ENCODE data around the gene C19orf33.

C19orf33 gene

GRCh38 chr19:38277969-38278680 is 25.9 kb upstream of the C19orf33 start:
- DNase-seq: no peak

DNA sequence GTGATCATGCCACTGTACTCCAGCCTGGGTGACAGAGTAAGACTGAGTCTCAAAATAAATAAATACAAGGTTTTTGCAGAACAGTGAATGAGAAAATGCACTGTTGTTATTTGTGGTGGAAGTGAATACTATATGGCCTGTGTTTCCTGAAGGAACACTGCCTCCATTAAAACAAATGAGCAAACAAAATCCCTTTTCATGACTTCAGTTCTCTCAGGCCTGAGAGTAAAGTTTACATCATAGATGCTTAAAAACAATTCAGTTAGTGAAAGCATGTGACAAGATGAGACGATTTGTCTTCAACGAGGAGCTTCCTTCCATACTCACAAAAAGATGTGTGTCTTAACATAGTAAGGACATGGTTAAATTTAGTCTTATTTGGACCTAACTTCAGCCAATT is 25.3 kb upstream of the C19orf33 start:
- DNase-seq: no peak

DNA sequence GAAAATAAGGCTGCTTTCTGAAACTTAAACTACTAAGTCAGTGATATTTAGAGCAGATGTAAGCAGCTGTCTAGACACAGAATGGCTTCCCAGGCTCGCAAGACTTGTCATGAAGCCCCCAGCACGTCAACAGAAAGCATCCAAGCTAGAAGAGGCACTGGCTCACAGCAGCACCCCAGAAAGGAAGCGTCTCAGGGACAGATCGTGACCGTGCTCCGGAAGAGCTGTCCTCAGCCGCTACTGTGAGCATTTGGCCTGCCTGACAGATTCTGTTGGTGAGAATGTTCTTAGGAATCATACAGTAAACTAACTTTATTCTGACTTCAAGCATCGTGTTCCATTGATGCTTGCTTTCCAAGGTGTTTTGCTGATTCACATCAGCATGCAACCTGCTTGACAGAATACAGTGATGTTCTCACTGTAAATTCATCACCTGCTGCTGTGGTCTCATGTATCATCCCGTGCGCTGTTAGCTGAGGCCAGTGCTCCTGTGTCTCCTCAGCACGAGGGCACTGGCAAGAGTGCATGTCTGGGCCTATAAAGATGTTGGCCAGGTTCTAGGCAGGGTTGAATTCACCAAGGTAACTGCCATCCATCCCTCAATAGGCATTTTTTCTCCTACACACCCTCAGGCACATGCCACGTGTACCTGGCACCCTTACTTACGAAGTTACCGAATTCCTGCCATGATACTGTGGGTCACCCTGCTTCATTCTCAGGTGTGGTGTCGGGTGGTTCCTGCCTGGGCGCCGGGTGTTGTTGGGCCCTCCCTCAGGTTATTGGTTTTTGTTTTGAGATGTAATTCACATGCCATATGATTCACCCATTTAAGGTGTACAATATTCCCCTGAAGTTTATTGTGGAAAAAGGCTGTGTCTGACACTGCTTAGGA is 23.8 kb upstream of the C19orf33 start:
- DNase-seq: no peak

DNA sequence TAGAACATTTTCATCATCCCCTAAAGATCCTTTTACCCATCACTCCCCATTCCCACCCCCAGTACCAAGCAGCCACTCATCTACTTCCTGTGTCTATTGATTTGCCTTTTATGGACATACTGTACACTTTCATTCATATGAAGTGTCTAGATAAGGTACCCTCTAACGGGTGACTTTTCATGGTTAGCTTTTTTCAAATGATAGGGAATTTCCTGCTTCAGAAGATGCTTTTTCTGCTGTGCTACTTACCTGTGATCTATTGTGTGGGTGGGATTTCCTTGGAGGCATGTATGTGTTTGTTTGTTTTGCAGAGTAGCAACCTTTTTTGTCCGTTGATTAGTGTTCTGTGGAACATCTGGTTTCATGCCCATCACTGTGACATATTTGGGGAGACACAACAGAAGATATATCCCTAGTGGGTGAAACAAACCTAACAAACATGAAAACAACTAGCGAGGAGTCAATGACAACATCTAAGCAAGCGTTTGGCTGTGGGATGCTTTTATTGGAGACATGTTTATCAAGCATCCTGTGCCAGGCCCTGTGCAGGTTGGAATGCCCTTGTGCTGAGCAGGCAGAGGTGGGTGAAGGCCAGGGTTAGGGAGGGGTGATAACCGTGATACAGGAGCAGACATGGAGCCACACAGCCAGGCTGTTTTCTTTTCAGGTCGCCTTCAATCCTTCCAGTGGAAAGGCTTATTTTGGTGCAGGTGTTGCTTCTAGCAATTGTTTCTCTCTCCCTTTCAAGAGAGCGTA is 22.1 kb upstream of the C19orf33 start:
- no peak for DNase-seq

DNA sequence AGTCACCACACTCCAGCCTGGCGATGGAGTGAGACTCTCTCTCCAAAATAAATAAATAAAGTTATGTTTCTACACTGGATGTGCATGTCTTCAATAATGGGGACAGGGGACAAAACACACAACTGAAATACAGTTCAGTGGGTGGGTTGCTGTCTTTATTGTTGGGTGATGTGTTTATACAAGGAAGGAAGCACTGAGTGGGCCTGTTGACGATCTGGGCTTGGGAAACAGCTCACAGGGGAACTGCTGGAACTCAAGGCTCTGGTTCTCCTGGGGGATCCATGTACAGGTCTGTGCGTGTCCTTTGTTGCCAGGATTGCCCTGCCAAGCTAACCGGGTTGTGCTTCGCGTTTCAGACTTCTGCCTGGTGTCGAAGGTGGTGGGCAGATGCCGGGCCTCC is 20.8 kb upstream of the C19orf33 start:
- DNase-seq: no peak

DNA sequence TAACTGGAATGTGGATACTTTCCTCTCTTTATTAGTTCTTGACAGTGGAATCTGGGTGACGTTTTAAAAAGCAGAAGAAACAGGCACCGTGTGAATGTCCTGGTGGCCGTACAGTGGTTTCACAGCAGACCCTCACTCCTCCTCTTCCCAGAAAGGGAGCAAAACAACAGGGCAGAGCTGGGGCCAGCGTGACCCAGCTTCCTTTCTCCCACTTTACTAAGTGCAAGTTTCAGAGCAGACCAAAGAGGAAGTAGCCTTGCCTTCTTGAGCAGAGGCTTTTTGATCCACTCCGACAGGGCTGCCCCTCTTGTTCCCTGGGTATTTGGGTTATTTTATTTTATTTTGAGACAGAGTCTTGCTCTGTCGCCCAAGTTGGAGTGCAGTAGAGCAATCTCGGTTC is 19.6 kb upstream of the C19orf33 start:
- no peak for DNase-seq

DNA sequence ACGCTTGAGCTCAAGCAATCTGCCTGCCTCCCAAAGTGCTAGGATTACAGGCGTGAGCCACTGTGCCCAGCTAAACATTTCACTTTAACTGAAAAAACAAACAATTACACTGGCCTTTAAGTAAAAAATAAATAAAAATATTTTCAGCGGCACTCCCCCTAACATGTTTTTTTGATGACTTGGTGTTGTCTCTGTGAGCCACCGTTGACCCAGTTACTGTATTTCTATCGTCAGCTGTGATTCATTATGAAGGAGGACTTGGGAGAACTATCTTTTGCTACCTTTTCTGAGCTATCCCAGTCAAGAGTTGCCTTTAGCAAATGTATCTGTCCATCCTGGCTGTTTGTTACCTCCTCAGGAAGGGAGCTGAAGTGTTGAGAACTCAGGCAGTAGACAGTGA is 18.5 kb upstream of the C19orf33 start:
- no peak for DNase-seq

- no peak for DNase-seq
Measured at GRCh38 chr19:38287604-38288003, 16.4 kb upstream of the C19orf33 start.

DNA sequence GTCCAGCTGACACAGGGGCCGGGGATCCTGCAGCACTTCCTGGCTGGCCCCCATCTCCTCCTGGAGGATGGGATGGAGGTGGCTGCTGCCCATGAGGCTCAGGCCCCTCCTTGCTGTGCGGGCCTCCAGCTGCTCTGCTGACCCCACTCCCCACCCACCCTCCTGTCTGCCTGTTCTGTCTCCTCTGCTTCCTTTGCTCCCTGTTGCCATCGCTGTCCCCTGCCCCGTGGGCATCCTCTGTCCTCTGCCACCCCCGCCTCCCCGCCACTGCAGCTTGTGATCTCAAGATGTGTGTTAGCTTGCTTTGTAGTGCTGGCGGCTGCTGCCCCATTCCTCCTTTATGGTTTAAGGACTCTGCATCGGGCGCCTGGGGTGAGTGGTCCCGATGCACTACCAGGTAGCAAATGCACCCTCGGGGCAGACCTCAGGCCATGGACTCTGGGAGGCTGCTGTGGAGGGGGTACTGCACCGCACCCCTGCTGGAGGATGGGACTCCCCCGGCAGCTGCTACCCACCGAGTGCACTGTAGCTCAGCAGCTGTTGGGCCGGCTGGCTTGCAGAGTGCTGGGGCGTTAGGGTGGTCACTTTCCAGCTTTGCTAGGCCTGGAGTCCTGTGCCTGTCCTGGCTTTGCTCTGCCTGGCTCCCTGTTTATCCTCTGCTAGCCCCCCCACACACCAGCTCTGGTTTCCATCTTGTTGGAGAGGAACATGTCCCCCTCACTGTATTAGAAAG is 15.8 kb upstream of the C19orf33 start:
- DNase-seq: no peak

GRCh38 chr19:38289955-38290354 is 14.1 kb upstream of the C19orf33 start:
- DNase-seq: no peak

GRCh38 chr19:38290631-38291147 is 13.4 kb upstream of the C19orf33 start:
- DNase-seq: no peak

DNA sequence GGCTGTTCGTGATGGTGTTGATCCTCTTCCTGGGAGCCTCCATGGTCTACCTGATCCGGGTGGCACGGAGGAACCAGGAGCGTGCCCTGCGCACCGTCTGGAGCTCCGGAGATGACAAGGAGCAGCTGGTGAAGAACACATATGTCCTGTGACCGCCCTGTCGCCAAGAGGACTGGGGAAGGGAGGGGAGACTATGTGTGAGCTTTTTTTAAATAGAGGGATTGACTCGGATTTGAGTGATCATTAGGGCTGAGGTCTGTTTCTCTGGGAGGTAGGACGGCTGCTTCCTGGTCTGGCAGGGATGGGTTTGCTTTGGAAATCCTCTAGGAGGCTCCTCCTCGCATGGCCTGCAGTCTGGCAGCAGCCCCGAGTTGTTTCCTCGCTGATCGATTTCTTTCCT is 12.2 kb upstream of the C19orf33 start:
- no peak for DNase-seq

DNA sequence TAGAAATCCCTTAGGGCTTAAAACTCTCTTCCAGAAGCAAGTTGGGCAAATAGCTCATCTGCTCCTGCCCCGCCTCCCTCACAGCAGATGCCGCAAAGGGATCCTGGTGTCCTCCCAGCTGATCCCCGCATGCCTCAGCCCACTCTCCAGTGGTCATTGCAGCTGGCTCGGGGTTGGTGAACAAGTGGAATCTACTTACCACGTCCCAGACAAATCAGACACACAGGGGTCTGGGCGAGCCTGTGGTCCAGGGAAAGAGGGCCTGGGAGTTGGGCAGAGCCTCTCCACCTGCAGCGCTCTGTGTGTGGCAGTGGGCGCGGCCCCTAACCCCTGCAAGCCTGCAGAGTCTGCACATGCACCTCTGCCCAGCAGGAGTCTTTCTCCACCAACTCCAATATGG is 10.8 kb upstream of the C19orf33 start:
- no peak for DNase-seq

- no peak for DNase-seq
Measured at GRCh38 chr19:38294090-38294489, 10.0 kb upstream of the C19orf33 start.

DNA sequence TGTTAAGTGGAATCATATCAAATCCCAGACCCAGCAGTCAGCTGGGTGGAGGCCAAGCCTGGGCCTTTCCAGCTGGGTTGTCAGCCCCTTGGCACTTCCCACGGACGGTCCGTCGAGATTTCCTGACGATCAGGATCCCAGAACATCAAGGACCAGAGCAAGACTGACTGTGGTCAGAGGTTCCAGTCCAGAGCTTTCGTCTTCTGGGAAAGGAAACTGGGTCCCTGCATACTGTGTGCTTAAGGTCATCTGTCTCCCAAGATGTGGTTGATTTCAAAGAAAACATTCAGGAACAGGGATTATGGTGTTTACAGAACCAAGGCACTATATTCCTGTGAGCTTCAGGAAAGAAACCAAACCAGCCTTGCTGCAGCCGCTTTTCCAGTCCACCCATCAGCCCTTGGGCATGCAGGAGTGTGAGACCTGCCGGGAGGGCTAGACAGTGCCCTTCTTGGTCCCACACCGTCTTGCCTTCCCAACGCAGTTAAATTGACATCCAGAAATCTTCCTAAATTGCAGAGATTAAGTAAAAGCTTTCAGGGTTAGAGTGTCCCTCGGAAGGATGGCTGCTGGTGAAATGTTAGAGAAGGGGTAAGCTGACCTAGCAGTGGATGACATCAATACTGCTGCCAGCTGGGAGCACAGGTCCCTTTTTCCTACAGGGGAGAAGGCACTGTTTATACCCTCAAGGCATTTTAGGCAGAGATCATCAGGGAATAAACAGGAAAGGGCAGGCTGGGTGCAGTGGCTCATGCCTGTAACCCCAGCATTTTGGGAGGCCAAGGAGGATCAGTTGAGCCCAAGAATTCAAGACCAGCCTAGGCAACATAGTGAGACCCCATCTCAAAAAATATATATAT is 5.0 kb upstream of the C19orf33 start:
- DNase-seq: no peak

DNA sequence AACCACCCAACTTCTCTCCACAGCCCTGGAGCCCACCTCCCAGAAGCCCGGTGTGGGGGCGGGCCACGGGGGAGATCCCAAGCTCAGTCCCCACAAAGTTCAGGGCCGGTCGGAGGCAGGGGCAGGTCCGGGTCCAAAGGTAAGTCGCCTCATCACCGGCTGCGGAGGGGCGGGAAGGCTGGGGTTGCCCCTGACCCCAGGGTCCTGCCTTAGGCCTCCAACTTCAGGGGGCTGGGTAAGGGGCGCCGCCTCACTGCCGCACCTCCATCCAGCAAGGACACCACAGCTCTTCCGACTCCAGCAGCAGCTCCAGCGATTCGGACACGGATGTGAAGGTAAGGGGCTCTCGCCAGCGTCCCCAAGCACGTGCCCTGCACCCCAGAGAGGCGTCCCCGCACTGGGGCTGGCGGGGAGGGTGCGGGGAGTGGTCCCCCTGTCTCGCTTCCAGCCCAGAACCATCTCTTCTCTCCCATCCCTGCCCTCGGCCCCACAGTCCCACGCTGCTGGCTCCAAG is 358 bp downstream of the C19orf33 start:
- peak; percentile 47 for DNase-seq

DNA sequence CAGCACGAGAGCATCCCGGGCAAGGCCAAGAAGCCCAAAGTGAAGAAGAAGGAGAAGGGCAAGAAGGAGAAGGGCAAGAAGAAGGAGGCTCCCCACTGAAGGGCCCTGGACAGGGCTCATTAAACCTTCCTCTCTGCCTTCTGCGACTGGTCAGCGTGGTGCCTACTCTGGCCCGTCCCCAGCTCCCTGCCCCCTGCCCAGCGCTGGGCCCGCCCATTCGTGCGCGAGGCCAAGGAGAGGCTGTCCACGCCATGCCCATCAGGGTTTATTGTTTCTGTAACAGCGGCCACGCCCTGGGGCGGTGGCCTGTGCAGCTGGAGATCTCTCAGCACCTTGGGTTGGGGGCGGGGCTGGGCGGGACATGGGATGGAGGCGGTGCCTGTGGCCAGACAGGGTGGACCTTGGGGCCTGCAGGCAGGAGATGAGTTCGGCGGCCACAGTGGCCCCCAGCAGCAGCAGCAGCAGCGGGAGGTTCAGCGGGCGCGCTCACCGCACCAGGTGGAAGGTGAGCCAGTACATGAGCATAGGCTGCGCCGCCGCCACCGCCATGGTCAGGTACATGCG is 897 bp downstream of the C19orf33 start:
- DNase-seq: peak; percentile 63

GRCh38 chr19:38306236-38306635 is 2.2 kb downstream of the C19orf33 start:
- no peak for DNase-seq

DNA sequence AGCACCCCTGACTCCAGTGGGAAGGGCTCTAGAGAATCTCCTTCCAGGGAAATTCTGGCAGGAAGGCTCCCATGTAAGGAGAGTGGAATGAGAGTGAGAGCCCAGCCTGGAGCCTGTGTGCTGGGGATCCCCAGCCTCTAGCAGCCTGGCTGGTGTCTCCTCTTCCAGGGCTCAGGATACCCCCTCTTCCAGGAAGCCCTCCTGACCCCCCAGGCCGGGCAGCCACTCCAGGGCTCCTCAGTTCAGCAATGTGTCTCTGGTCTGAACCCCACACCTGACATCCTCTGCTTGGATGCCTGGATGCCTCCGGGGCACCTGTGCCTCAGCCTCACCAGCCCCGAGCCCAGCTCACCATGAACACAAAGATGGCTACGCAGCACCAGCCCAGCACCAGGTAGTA is 3.0 kb downstream of the C19orf33 start:
- no peak for DNase-seq

DNA sequence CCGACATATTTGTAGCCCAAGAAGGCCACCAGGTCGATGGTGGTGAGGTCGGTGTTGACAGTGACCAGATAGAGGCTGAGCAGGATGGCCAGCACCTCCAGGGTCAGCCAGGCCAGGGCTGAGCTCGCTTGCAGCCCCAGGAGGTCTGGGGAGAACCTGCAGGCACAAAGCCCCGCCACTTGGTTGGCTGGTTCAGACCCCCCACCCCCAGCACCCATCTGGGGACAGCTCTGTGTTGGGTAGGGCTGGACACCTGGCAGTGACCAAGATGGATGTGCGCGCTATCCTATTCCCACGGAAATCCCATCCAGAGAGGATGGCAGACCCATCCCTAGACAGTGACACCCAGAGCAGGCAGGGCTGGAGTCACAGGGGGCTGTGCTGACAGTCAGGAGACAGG is 3.5 kb downstream of the C19orf33 start:
- DNase-seq: no peak

Data from right kidney (tissue), 1 donor.